ENCODE results near the gene SMAD3.

Gene SMAD3

DNA sequence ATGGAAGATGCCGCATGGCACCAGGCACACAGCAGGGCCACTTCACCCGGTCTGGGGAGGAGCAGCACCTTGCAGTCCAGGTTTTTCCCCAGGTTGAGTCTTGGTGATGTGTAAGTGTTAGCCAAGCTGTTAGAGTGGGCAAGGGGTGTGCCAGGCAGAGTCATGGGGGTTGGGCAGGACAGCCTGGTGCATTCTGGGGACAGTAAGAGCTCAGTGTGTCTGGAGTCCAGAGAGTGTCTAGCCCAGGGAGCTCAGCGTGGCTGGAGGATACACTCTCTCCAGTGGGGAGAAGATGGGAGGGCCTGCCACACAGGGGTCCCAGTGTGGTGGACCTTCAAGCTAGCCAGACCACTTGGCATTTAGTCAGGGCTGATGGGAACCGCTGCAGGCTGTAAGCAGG, 101.7 kb downstream of the SMAD3 start:
- DNase-seq: no peak

DNA sequence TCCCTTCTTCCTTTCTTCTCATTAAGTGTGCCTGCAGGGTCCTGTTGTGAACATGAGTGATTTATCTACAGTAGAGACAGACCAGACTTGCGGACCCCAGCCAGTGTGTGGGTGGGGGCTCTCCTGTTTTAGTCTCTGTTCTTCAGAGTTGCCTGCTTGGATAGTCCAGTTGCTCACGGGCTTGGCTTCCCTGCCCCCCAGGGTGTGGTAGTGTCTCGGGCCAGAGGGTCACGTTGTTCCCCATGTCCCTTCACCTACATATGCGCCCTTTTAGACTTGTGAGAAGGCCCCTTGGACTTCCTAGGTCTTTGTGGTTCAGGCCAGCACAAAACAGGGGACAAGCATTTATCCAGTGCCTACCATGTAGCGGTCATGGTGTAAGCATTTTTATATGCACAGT, 103.3 kb downstream of the SMAD3 start:
- DNase-seq: no peak

DNA sequence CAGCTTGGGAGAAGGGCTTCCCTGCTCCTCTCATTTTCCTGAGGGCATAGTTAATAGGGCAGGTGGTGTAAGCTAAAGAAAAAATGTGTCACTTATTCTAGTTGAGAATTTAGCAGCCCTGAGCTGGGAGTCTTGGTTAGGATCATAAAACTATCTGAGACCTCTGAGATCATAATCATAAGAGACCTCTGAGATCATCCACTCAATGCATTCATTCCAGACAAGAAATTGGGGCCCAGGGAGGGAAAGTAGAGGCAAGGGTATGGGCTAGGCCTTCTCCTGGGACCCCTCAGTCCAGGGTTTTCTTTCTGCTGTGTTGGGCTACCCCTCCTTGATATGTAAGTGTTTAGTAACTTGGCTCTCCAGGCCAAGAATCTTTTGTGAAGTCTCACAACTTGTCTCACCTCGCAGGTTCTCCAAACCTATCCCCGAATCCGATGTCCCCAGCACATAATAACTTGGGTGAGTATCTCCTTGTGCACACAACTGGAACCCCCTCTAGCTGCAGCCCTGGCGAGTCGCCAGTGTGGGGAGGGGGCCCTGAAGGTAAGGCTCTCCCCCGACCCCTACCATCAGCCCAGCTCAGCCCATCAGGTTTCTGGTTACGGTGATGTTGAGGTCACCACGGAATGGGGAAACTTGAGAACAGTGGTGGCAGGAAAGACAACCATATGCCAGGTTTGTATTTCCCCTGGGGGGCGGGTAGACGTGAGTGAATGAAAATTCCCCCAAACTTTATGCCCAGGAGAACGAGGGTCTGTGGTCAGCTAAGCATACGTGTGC, 104.9 kb downstream of the SMAD3 start:
- DNase-seq: no peak

DNA sequence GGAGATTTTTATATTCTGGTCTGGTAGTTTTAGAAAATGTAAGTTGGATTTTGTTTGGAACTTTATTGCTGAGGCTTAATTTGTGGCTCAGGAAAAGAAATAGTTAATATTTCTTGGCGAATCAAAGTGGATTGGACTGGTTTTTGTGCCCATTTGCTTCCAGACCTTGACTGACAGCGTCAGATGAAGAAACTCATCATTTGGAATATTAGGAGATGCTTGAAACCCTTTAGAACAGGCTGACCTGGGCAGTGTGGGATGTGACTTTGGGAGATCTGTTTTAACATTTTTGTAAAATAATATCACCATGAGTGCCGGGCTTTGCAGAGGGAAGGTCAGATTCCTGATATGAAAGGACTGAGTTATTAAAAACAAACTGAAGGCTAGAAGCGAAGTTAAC, 106.1 kb downstream of the SMAD3 start:
- no peak for DNase-seq

DNA sequence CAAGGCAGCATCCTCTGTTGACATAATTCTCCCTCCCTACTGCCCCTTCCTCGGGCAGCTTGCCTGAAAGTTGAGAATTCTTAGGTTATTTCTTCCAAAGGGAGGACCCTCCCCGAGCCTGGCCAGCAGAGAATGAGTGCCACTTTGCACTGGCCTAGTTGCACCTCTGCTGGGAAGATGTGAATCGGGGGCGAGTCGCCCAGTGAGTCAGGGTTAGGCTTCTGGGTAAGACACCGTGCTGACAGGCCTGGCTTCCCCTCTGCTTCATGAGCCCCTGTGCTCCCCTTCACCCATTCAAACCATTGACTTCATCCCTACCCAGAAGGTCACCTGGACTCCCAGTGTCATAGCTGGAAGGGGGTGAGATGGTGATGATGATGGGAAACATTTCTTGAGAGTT, 106.8 kb downstream of the SMAD3 start:
- no peak for DNase-seq

DNA sequence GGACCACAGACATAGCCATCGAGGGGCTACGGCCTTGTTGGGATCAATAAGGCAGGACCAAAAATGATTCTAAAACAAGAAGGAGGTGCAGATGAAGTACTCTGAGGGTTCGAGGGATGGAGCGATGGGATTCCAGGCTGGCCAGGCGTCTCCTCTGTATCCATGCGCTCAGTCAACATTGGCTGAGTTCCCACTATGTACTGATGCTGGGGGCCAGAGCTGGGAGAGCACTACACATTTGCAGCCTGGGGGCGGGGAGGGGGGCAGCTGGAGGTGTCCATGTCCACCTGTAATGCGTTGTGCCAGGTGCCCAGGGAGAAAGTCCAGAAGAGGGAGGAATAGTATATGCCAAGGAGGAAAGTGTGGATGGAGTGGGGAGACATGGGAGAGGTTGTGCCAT, 107.6 kb downstream of the SMAD3 start:
- no peak for DNase-seq

DNA sequence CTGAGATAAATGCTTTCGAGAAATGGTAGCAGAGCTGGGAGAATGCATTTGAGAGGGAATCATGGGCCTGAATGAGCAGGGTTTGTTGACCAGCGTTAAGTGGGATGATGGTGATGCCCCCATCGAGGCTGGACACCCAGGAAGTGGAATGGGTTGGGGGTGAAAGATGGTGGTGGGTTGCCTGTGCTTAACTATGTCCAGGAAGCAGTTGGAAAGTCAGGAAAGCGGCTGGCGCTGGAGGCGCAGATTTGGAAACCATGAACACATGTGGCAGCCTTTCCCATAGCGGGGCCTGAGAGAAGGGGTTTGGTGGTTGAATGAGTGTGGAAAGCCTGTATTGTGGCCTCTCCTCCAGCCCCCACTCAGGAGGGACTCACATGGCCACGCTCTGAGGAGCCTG, 108.4 kb downstream of the SMAD3 start:
- DNase-seq: no peak

DNA sequence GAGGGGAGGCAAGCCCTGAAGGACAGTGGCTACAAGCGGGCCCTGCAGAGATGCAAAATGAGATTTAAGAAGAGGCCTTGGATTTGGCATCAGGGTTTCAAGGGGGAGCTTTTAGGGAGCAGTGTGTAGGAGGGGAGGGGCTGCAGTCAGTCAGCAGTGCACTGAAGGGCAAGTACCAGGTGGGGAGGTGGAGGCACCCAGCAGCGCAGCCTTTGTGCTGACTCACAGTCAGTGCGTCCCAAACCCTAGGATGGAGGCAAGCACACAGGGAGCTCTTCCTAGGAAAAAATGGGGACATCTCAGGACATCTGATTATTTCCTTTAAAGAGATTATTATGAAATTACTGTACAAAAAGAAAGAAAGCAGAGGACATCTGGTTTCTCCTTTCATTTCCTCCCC, 109.0 kb downstream of the SMAD3 start:
- no peak for DNase-seq

DNA sequence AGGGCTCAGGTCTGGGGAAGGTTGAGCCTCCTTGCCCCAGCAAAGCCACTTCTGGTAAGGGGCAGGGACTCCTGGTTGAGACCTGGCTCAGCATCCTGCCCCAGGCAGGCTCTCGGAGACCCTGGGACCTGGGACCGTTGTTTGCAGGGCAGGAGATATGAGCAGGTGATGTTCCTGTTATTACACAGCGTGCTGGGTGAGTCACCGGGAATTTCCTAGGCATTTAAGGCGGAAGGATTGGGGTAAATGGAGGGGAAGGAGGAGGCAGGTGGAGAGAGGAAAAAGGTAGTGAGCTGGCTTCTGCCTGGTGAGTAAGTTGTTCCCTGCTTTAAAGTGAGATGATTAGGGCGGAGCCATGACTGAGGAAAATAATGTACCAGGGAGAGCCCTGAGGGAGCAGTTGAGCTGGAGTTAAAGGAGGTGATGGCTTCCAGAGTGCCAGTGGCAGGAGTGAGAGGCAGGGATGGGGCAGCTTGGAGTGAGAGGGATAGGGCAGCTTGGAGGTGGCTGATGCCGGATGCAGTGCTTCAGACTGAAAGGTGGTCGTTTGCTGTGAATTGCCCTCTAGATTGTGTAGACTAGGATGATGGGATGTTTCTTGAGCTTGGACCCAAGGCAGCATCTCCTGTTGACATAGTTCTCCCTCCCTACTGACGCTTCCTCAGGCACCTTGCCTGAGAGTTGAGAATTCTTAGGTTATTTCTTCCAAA, 109.6 kb downstream of the SMAD3 start:
- DNase-seq: no peak

DNA sequence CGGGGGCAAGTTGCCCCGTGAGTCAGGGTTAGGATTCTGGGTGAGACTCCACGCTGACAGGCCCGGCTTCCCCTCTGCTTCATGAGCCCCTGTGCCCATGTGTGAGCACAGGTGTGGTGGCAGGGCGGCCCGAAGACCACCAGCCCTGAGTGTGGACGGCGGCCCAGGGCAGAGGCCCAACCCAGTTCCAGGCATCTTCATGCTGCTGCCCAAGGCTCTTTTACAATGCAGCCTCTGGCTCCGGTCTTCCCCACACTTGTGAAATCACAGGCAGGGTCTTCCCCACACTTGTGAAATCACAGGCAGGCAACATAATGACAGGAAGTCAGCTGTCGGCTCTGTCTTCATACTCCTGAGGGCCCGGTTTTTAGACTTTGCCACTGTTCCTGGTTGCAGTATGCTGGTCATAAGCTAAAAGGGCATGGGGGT, 110.3 kb downstream of the SMAD3 start:
- no peak for DNase-seq

DNA sequence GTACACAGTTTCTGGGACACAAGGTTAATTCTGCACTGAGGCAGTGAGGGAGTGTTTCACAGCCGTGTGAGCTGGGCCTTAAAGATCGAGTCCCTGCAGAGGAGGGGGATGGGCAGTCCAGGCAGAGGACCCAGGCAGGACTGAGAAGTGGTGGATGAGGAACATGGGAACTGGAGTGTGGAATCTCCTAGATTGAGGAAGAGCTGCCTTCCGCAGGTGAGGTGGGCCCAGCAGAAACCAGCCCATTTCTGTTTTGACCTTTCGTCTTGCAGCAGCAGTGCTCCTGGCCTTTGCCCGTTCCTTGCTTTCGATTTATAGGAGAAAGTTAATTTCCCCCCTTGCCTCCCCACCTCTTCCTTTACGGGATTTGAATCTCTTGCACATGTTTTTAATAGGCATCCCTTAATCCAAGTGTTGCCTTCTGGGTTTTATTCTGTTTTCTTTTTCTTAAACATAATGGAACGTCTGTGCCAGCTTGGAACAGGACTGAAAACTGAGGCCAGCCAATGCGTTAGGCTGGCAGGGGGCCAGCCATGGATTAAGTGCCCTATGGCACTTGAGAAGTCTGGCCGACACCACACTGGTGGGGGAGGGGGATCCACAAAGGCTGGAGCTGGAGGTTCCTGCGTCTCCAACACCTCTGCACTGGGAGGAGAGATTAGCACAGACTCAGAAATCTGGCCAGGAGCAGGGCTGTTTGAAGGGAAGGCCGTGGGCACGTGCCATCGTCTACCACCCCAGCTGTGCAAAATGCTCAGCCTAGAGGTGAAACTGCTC, 111.0 kb downstream of the SMAD3 start:
- peak; percentile 62 for DNase-seq

DNA sequence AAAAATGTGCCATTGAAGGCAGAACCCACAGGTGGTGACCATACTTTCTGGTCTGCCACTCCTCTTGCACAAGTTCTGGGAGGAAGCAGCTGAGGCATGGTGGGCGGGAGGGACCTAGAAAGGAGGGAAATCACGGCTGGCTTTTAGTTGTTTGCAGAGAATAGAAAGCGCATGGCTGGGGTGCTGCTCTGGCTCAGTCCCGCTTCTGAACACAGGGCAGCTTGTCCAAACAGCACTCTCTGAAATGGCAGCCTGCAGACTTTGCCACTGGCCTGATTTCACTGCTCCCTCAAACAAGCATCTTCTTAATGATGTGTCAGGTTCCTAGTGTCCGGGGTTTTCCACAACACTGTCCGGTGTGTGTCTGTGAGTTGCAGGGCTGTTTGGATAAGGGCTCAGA, 112.3 kb downstream of the SMAD3 start:
- DNase-seq: no peak

DNA sequence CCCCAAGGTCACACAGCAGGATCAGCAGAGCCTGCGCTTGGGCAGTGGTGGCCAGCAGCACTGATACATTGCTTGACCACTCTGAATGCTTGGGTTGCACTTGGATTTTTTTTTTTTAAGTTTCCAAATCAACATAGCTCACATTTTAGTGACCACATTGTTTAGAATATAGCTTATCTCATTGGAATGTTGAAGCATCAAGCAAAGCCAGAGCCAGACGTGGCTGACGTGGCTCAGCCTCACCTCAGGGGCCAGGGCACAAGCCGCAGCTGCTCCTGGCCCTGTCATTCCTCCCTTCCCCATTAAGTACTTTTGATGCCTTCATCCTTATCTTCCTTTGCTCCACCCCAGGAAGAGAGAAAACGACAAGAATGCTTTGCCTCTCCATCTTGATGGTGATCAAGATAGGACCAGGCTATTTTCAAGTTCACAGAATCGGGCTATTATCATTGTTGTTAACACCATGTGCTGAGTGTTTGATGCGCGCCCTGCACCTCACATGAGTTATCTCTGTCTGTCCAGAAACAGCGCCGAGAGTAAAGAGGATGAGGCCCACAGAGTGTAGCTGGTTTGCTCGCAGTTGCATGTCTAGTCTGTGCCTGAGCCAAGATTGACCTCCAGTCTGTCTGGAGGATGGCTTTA, 113.3 kb downstream of the SMAD3 start:
- no peak for DNase-seq

DNA sequence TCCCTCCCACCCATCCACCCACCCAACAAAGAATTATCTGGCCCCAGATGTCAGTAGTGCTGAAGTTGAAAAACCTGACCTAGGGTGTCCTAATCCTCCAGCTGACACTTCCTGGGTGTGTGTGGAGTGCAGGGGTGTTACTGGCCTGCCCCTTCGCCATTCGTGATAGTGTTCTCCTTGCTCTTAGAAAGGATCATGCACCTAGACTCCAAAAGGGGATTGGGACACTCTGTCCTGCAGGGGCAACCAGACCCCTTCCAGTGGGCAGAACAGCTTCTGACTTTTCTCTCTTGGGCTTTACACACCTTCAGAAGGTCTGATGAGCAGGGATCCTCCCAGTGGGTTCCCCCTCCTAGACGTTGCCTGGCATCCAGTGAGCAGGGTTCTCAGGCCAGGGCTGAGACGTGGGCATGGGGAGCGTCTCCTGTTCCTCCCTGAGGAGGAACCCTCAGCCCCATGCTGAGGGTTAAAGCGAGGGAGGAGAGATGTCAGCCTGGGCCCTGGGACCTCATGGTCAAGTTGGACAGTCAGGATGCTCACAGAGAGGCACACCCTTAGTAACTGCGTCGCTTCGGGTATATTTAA, 114.1 kb downstream of the SMAD3 start:
- DNase-seq: no peak

DNA sequence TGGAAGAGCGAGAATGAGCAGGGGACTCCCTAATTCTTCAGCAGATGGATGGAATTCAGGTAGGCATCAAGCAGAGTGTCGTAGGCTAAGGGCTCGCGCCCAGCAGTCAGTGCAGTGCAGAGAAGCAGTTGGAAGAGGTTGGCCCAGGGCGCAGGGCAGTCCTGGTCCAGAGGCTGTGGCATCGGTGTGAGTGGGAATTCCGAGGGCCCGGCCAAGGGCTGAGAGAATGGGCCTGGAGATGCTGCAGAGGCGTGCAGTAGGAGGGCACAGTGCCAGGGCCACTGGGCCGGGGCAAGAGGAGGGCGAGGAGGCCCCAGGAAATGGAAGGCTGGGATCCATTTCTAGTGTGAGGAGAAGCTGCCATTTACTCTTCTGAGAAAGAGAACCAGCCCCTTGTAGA, 114.6 kb downstream of the SMAD3 start:
- DNase-seq: no peak

DNA sequence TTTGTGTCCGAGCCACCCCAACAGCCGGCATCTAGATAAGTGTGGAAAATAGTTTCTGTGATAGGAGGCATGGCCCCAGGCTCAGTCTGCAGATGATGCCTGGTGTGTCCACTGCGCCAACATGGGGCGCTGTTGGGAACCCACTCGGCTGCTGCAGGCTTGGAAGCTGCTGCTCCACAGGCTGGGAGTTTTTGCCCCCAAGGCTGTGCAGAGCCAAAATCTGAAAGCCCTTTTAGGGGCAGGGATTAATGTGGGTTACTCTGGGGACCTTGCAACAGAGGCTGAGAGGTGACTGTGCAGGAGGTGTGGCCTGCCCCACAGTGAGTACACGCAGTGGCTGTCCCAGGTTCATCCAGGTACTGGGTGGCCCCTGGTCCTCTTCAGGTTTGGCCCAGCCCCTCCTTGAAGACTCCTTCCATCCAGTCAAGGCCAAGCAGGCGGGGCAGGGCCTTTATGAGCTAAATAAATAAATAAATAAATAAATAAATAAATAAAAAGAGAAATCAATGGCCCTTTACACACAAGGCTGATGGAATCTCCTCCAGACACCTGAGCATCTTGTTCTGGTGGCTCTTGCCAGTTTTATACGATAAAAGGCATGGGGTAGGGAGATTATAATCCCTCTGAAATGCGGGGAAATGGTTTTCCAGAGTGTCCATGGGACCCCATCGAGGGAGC, 115.3 kb downstream of the SMAD3 start:
- no peak for DNase-seq

DNA sequence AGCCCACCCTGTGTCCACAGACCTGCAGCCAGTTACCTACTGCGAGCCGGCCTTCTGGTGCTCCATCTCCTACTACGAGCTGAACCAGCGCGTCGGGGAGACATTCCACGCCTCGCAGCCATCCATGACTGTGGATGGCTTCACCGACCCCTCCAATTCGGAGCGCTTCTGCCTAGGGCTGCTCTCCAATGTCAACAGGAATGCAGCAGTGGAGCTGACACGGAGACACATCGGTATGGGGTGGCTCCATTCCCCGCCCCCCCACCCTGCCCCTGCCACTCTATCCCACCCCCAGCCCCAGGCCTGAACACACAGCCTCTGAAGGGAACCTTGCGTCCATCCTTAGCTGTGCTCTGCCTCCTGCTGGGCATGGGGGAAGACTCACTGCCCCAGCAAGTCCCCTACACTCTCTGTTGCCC, 115.8 kb downstream of the SMAD3 start:
- DNase-seq: no peak

DNA sequence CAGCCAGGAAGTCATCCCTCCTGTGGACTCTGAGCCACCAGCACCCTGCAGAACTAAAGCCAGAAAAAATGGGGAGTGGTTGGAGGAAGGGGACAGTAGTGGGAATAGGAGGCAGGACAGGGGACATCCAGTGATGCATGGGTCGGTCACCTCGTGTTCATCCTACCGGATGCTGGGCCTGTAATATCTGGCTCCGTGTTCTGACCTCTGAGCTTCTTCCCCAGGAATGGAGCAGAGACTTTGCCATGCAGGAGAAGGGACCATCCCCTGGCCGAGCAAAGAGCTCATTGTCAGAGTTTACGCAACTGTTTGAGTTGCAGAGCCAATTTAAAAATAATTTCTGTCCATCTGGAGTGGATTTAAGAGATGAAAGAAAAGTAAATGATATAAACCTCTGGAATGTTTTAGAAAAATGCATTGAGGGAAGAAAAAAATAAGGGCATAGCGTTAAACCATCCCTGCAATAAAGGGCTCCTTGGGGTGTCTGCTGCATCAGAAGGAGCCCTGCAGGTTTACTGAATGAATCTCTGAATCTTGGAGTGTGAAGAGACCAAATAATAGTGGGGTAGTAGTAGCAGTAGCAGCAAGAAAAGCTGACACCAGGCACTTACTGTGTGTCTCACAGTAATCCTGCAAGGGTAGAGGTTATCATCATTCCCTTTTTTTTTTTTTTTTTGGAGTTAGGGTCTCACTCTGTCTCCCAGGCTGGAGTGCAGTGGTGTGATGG, 118.2 kb downstream of the SMAD3 start:
- no peak for DNase-seq

DNA sequence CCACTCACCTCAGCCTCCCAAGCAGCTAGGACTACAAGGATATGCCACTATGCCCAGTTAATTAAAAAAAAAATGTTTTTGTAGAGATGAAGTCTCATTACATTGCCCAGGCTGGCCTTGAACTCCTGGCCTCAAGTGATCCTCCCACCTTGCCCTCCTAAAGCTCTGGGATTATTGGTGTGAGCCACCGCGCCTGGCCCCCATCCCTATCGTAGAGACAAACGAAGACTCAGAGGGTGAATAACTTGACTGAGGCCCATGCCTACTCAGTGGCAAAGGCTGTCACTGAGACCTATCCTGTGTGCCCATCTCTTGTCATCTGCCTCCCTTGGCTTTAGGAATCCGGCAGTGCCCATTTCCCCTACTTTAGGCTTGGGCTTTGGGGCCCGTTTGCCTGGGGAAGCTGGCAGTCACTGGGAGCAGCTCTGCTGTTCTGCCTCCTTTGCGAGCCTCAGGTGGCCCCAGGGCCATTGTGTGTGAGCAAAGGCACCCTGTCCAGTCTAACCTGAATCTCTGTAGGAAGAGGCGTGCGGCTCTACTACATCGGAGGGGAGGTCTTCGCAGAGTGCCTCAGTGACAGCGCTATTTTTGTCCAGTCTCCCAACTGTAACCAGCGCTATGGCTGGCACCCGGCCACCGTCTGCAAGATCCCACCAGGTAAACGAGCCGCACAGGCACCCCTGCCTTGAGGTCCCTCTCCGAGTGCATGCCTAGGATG, 119.0 kb downstream of the SMAD3 start:
- DNase-seq: no peak

DNA sequence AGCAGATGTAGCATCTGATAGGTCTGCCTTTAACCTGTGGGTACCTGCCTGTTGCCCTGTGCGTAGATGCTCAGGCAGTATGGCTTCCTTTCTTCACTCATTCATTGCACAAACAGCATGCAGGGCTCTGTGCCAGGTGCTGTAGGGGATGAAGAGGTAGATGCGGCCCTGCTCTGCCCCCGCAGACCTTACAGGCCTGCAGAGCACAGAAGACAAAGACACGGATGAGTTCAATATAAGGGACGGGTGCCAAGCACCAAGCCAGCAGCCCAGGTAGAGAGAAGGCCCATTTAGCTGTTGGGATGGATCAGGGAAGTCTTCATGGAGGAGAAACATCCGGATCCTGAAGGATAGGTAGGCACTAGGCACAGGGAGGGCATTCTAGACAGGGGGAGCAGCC, 119.6 kb downstream of the SMAD3 start:
- no peak for DNase-seq

All from NCI-H510A (cell line).